Measurements from ENCODE around the gene ZIM2.

DNA sequence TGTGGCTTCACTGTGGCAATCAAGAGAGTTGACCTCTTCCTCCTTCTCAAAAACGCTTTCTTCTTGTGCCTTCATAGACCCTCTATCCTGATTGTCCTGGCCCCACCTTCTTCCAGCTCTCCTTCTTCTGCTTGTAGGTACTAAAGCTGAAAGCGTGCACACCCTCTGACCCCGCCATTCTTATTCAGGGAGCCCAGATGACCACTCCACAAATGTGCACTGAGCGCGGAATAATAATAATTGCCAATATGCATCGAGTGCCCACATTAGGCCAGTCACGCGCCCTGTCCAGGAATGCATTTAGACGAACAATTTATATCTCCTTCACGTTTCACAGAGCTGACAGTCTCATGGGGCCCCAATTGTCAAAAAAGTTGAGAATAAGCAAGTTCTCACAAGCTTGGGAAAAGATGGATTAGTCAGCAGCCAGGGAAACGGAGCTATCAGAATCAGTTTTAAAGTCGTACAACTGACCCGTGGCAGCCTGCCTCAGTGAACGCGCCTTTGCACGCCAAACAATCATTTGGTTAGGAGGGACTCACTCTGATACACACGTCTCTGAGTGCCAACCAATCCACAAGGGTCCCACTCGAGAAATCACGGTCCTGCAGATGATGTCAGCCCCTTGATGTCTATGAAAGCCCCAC lies 36.7 kb upstream of the ZIM2 start:
- no peak for TF ChIP-seq CTCF (IDR thresholded peaks at IDR 0.05)
- no peak for TF ChIP-seq POLR2A (IDR thresholded peaks at IDR 0.05)
